HEK293 (cell line): ENCODE results near the gene TIGD7.
A peak's percentile ranks its signal among the peaks of the same experiment; 100 is the strongest.

Experiments used
- GLI2 ChIP-seq: fragments of 450-650 bp; formaldehyde crosslinking; IDR thresholded peaks from 2 replicates; pipeline ENCODE4; 2017; ENCODE audit warnings: missing biosample characterization, missing genetic modification characterization, low read depth, borderline replicate concordance
- GLIS2 ChIP-seq: fragments of 450-650 bp; formaldehyde crosslinking; IDR thresholded peaks from 2 replicates; pipeline ENCODE4 v1.5.1; 2016; ENCODE audit warnings: missing biosample characterization, missing genetic modification characterization
- KLF9 ChIP-seq: fragments of 450-650 bp; formaldehyde crosslinking; IDR thresholded peaks from 2 replicates; pipeline ENCODE4 v1.5.1; 2016; ENCODE audit warnings: missing biosample characterization, missing genetic modification characterization, low read depth
- MYNN ChIP-seq: fragments of 450-650 bp; formaldehyde crosslinking; IDR thresholded peaks from 2 replicates; pipeline ENCODE4 v1.5.1; 2016; ENCODE audit warnings: missing biosample characterization, missing genetic modification characterization, borderline replicate concordance
- TRIM28 ChIP-seq: IDR thresholded peaks from 2 replicates; pipeline ENCODE4 v1.6.1; 2011; ENCODE audit warnings: low read length, control low read depth, borderline replicate concordance
- ZBTB21 ChIP-seq: fragments of 450-650 bp; formaldehyde crosslinking; IDR thresholded peaks from 2 replicates; pipeline ENCODE4 v1.5.1; 2017; ENCODE audit warnings: missing biosample characterization, missing genetic modification characterization
- ZFP3 ChIP-seq: fragments of 450-650 bp; formaldehyde crosslinking; IDR thresholded peaks from 2 replicates; pipeline ENCODE4 v1.5.1; 2016; ENCODE audit warnings: low read depth, missing biosample characterization, missing genetic modification characterization
- ZNF138 ChIP-seq: fragments of 450-650 bp; formaldehyde crosslinking; IDR thresholded peaks from 2 replicates; pipeline ENCODE4 v1.5.1; 2016; ENCODE audit warnings: missing biosample characterization, missing genetic modification characterization, borderline replicate concordance
- ZNF16 ChIP-seq: fragments of 450-650 bp; formaldehyde crosslinking; IDR thresholded peaks from 2 replicates; pipeline ENCODE4 v1.5.1; 2016; ENCODE audit warnings: low read depth, missing biosample characterization, missing genetic modification characterization
- ZNF175 ChIP-seq: fragments of 450-650 bp; formaldehyde crosslinking; IDR thresholded peaks from 2 replicates; pipeline ENCODE4 v1.5.1; 2016; ENCODE audit warnings: missing biosample characterization, missing genetic modification characterization
- ZNF211 ChIP-seq: fragments of 450-650 bp; formaldehyde crosslinking; IDR thresholded peaks from 2 replicates; pipeline ENCODE4 v1.5.1; 2016; ENCODE audit warnings: low read depth, missing biosample characterization, missing genetic modification characterization
- ZNF223 ChIP-seq: fragments of 450-650 bp; formaldehyde crosslinking; IDR thresholded peaks from 2 replicates; pipeline ENCODE4 v1.5.1; 2016; ENCODE audit warnings: missing biosample characterization, missing genetic modification characterization
- ZNF292 ChIP-seq: fragments of 450-650 bp; formaldehyde crosslinking; IDR thresholded peaks from 2 replicates; pipeline ENCODE4 v1.5.1; 2016; ENCODE audit warnings: low read depth, missing biosample characterization, missing genetic modification characterization, borderline replicate concordance
- ZNF350 ChIP-seq: fragments of 450-650 bp; formaldehyde crosslinking; IDR thresholded peaks from 2 replicates; pipeline ENCODE4 v1.5.0; 2017; ENCODE audit warnings: missing biosample characterization, mild to moderate bottlenecking, missing genetic modification characterization
- ZNF404 ChIP-seq: fragments of 450-650 bp; formaldehyde crosslinking; IDR thresholded peaks from 2 replicates; pipeline ENCODE4 v1.5.1; 2017; ENCODE audit warnings: missing biosample characterization, missing genetic modification characterization
- ZNF423 ChIP-seq: fragments of 450-650 bp; formaldehyde crosslinking; IDR thresholded peaks from 2 replicates; pipeline ENCODE4 v1.5.1; 2016; ENCODE audit warnings: missing biosample characterization, missing genetic modification characterization
- ZNF521 ChIP-seq: fragments of 450-650 bp; formaldehyde crosslinking; IDR thresholded peaks from 2 replicates; pipeline ENCODE4 v1.5.1; 2017; ENCODE audit warnings: missing biosample characterization, mild to moderate bottlenecking, missing genetic modification characterization
- ZNF558 ChIP-seq: fragments of 450-650 bp; formaldehyde crosslinking; IDR thresholded peaks from 2 replicates; pipeline ENCODE4 v1.5.1; 2016; ENCODE audit warnings: missing biosample characterization, missing genetic modification characterization
- ZNF76 ChIP-seq: fragments of 450-650 bp; formaldehyde crosslinking; IDR thresholded peaks from 2 replicates; pipeline ENCODE4; 2016; ENCODE audit warnings: low read depth, missing biosample characterization, missing genetic modification characterization, borderline replicate concordance
- ZNF843 ChIP-seq: fragments of 450-650 bp; formaldehyde crosslinking; IDR thresholded peaks from 2 replicates; pipeline ENCODE4 v1.5.1; 2016; ENCODE audit warnings: missing biosample characterization, missing genetic modification characterization
- TF ChIP-seq, protein P1 (sequence below): fragments of 450-650 bp; formaldehyde crosslinking; IDR thresholded peaks from 2 replicates; pipeline ENCODE4 v1.5.1; 2016; ENCODE audit warnings: missing biosample characterization, missing genetic modification characterization
- TF ChIP-seq, protein P2 (sequence below): fragments of 450-650 bp; formaldehyde crosslinking; IDR thresholded peaks from 2 replicates; pipeline ENCODE4 v1.5.1; 2016; ENCODE audit warnings: missing biosample characterization, missing genetic modification characterization, low read depth
- TF ChIP-seq, protein P3 (sequence below): fragments of 450-650 bp; formaldehyde crosslinking; IDR thresholded peaks from 2 replicates; pipeline ENCODE4 v1.5.1; 2016; ENCODE audit warnings: missing biosample characterization, missing genetic modification characterization, borderline replicate concordance
- TF ChIP-seq, protein P4 (sequence below): fragments of 450-650 bp; formaldehyde crosslinking; IDR thresholded peaks from 2 replicates; pipeline ENCODE4 v1.5.1; 2016; ENCODE audit warnings: missing biosample characterization, missing genetic modification characterization

Gene TIGD7

DNA sequence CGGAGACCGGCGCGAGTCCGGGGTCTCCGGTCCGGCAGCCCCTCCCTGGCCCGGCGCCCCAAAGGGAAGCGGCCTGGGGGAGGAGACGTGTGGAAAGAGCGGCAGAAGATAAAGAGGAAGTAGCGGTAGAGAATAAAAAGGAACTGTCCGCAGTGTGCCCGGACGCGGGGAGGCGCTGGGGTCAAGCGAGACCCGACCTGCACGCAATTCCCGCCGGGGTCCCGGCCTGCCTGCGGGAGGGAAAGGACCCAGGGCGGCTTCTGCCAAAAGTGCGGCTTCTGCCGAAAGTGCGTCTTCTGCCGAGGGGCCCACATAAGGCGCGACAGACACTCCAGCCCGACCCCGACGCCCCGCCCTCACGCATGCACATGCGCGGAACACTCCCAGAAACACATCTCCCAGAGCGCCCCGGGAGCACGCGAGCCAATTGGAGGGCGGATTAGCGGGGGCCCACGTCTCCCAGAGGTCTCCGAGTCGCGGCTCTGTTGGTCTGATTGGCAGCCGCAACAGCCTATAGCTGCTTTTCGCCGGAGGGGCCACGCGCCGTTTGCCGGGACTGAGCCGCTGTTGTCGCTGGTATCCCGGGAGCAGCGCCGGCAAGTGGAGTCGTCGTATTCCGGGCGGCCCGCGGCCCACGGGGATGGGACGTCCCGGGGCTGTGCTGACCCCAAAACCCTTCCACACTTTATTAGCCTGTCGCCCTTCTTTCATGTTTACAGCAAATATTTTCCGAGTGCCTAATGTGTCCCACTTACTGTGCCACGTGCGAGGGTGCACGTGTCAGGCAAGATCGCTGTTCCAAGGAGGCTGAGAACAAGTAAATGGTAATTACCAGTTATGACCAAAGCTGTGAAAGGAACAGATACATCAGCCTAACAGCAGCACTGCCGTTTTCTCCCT lies 40.8 kb downstream of the TIGD7 start (continued):
- TF ChIP-seq, protein P1, sequence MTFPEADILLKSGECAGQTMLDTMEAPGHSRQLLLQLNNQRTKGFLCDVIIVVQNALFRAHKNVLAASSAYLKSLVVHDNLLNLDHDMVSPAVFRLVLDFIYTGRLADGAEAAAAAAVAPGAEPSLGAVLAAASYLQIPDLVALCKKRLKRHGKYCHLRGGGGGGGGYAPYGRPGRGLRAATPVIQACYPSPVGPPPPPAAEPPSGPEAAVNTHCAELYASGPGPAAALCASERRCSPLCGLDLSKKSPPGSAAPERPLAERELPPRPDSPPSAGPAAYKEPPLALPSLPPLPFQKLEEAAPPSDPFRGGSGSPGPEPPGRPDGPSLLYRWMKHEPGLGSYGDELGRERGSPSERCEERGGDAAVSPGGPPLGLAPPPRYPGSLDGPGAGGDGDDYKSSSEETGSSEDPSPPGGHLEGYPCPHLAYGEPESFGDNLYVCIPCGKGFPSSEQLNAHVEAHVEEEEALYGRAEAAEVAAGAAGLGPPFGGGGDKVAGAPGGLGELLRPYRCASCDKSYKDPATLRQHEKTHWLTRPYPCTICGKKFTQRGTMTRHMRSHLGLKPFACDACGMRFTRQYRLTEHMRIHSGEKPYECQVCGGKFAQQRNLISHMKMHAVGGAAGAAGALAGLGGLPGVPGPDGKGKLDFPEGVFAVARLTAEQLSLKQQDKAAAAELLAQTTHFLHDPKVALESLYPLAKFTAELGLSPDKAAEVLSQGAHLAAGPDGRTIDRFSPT (tag by site-specific recombination) = no peak
- TF ChIP-seq ZNF76 (tag by site-specific recombination) (peak; percentile 97), ZNF558 (tag by site-specific recombination) (no peak), ZNF211 (tag by site-specific recombination) (no peak), ZNF16 (tag by site-specific recombination) (no peak), ZNF521 (tag by site-specific recombination) (no peak), GLIS2 (tag by site-specific recombination) (peak; percentile 99), ZBTB21 (tag by site-specific recombination) (no peak), KLF9 (tag by site-specific recombination) (peak; percentile 56), ZNF223 (tag by site-specific recombination) (no peak), ZNF404 (tag by site-specific recombination) (no peak), MYNN (tag by site-specific recombination) (no peak), ZFP3 (tag by site-specific recombination) (no peak), ZNF843 (tag by site-specific recombination) (no peak; the same call in 1 of the 2 replicates), ZNF292 (tag by site-specific recombination) (no peak), GLI2 (tag by site-specific recombination) (no peak), ZNF175 (tag by site-specific recombination) (no peak), ZNF350 (tag by site-specific recombination) (no peak), ZNF423 (no peak), TRIM28 (no peak), ZNF138 (tag by site-specific recombination) (no peak)
- TF ChIP-seq, protein P2, sequence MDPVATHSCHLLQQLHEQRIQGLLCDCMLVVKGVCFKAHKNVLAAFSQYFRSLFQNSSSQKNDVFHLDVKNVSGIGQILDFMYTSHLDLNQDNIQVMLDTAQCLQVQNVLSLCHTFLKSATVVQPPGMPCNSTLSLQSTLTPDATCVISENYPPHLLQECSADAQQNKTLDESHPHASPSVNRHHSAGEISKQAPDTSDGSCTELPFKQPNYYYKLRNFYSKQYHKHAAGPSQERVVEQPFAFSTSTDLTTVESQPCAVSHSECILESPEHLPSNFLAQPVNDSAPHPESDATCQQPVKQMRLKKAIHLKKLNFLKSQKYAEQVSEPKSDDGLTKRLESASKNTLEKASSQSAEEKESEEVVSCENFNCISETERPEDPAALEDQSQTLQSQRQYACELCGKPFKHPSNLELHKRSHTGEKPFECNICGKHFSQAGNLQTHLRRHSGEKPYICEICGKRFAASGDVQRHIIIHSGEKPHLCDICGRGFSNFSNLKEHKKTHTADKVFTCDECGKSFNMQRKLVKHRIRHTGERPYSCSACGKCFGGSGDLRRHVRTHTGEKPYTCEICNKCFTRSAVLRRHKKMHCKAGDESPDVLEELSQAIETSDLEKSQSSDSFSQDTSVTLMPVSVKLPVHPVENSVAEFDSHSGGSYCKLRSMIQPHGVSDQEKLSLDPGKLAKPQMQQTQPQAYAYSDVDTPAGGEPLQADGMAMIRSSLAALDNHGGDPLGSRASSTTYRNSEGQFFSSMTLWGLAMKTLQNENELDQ (tag by site-specific recombination) = no peak
- TF ChIP-seq, protein P3, sequence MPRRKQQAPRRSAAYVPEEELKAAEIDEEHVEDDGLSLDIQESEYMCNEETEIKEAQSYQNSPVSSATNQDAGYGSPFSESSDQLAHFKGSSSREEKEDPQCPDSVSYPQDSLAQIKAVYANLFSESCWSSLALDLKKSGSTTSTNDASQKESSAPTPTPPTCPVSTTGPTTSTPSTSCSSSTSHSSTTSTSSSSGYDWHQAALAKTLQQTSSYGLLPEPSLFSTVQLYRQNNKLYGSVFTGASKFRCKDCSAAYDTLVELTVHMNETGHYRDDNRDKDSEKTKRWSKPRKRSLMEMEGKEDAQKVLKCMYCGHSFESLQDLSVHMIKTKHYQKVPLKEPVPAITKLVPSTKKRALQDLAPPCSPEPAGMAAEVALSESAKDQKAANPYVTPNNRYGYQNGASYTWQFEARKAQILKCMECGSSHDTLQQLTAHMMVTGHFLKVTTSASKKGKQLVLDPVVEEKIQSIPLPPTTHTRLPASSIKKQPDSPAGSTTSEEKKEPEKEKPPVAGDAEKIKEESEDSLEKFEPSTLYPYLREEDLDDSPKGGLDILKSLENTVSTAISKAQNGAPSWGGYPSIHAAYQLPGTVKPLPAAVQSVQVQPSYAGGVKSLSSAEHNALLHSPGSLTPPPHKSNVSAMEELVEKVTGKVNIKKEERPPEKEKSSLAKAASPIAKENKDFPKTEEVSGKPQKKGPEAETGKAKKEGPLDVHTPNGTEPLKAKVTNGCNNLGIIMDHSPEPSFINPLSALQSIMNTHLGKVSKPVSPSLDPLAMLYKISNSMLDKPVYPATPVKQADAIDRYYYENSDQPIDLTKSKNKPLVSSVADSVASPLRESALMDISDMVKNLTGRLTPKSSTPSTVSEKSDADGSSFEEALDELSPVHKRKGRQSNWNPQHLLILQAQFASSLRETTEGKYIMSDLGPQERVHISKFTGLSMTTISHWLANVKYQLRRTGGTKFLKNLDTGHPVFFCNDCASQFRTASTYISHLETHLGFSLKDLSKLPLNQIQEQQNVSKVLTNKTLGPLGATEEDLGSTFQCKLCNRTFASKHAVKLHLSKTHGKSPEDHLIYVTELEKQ (tag by site-specific recombination) = no peak
- TF ChIP-seq, protein P4, sequence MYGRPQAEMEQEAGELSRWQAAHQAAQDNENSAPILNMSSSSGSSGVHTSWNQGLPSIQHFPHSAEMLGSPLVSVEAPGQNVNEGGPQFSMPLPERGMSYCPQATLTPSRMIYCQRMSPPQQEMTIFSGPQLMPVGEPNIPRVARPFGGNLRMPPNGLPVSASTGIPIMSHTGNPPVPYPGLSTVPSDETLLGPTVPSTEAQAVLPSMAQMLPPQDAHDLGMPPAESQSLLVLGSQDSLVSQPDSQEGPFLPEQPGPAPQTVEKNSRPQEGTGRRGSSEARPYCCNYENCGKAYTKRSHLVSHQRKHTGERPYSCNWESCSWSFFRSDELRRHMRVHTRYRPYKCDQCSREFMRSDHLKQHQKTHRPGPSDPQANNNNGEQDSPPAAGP (tag by site-specific recombination) = peak; percentile 23; the same call in 1 of the 2 replicates
